ENCODE results near the gene OSGIN1. TPM values are rescaled to one million over a fixed set of nuclear protein-coding genes. Genes with fewer than 3 reads are reported as not detected.

The OSGIN1 gene
- total RNA-seq, 1 donor from 2014 or later: 0.51 TPM

- intact Hi-C loops (cut with micrococcal nuclease): no loop called here
Measured at GRCh38 chr16:83971165-83972130, 18.4 kb downstream of the OSGIN1 start.

- intact Hi-C loops (cut with micrococcal nuclease): no loop called here
Measured at GRCh38 chr16:83972256-83973008, 19.4 kb downstream of the OSGIN1 start.

DNA sequence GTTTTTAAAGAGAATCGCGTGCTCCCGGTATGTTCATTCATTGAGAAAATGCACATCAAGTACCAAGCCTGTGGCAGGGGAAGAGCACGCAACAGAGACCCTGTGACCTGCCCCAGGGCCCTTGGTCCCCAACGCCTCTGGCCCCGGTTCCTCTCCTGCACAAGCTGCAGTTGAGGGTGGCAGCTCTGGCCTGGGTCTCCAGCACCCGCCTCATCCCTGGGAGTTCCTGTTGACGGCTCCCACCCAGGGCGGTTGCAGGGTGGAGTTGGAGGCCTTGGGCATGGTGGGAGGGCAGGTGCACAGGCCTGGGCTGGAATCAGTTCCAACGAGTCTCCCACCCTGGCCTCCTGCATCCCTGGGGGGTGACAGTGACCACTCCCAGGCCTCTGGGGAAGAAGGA, 20.0 kb downstream of the OSGIN1 start:
- intact Hi-C loops (cut with micrococcal nuclease): no loop called here

GRCh38 chr16:83973581-83974385, 20.7 kb downstream of the OSGIN1 start:
- intact Hi-C loops (cut with micrococcal nuclease): no loop called here

GRCh38 chr16:83974475-83974874, 21.4 kb downstream of the OSGIN1 start:
- intact Hi-C loops (cut with micrococcal nuclease): no loop called here

GRCh38 chr16:83975590-83976260, 22.7 kb downstream of the OSGIN1 start:
- intact Hi-C loops (cut with micrococcal nuclease): no loop called here

- intact Hi-C loops (cut with micrococcal nuclease): no loop called here
Measured at GRCh38 chr16:83977056-83977815, 24.2 kb downstream of the OSGIN1 start.

GRCh38 chr16:83978401-83978904, 25.4 kb downstream of the OSGIN1 start:
- intact Hi-C loops (cut with micrococcal nuclease): no loop called here

DNA sequence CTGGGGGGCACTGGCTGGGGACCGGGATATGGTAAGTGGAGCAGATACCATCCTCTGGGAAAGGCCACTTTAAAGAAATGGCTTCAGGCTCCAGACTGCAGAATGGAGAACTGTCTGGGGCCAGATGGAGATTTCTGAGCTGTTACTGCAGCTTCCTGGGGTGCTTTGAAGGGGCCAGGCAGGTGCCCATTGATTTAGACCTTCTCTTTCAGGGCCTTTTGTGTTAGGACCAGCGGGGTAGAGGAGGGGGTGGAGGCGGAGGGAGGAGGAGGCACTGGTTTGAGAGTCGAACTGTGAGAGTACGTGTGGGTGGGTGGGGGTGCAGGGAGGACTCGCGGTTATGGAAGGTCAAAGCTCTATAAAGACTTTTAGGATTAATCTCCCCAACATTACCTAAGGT, 26.4 kb downstream of the OSGIN1 start:
- intact Hi-C loops (cut with micrococcal nuclease): no loop called here

- intact Hi-C loops (cut with micrococcal nuclease): no loop called here
Measured at GRCh38 chr16:83980794-83981193, 27.8 kb downstream of the OSGIN1 start.

GRCh38 chr16:83981799-83982198, 28.8 kb downstream of the OSGIN1 start:
- intact Hi-C loops (cut with micrococcal nuclease): no loop called here

DNA sequence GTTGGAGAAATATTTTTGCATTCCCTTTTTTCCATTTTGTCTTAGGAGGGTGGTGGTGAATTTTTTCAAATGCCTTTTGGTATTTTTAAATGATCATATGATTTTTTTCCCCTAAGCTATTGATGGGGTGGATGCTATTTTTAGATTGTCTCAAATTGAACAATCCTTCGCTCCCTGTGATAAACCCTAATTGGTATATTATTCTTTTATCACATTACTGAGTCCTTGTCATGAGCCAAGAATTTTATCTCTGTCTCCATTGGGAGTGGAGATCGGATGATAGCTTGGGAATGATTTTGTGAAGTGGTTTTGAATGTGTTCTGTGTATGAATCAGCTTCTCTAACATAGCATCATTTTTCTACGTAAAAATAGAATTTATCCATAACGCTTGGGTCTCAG, 30.5 kb downstream of the OSGIN1 start:
- intact Hi-C loops (cut with micrococcal nuclease): no loop called here

- intact Hi-C loops (cut with micrococcal nuclease): no loop called here
Measured at GRCh38 chr16:83989300-83989699, 36.3 kb downstream of the OSGIN1 start.

GRCh38 chr16:83990492-83990891, 37.5 kb downstream of the OSGIN1 start:
- intact Hi-C loops (cut with micrococcal nuclease): no loop called here

DNA sequence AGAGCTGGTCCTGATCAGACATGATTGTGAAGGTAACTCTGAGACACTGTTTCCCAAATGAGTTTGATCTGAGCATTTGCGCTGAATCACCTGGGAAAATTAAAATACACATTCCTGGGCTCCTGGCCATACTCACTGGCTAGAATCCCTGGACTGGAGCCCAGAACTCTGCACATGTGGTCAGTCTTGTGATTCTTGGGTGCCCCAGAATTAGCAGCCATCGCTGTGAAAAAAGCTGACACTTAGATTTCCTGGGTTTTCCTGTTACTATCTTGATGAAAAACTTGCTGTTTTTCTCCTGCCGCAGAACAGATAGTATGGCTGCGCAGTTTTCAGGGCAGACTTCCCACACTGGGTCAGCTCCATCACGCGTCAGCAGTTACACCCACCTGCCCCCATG, 39.6 kb downstream of the OSGIN1 start:
- intact Hi-C loops (cut with micrococcal nuclease): no loop called here

DNA sequence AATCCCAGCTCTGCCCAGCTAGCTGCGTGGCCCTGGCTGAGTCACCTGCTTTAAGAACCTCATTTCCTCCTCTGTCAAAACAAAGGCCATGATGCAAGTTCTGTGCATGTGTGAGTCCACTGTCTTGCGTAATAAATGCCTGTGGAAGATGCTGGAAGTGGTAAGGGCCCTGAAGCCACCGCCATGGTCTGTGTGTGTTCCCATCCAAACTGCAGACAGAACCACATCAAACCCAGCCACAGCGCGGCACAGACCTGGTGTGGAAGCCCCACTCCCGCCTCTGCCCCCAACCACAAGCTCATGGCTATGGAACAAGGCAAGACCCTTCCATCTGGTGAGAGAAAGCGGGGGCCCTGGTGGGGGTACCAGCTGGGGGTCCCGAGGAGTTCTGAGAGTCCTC, 41.0 kb downstream of the OSGIN1 start:
- intact Hi-C loops (cut with micrococcal nuclease): no loop called here

- intact Hi-C loops (cut with micrococcal nuclease): no loop called here
Measured at GRCh38 chr16:83994703-83995102, 41.7 kb downstream of the OSGIN1 start.

DNA sequence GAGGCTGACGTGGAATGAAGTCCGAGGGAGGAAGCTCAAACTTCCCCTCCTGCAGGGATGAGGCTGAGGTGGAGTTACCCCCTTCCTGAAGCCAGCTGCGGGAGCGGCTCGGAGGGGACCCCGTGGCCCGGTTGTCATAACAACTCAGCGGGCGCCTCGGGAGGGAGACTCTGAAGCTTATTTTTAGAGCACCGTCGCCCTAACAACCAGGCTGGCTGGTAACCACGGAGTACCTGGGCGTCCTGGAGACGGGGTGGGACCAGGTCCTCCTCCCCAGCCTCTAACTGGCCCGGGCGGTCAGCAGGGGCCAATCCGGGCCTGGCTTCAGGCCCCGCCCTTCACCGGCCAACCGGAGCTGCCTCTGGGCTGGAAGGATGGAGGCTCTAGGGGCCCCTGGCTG, 42.7 kb downstream of the OSGIN1 start:
- intact Hi-C loops (cut with micrococcal nuclease): no loop called here

GRCh38 chr16:83996481-83997252, 43.6 kb downstream of the OSGIN1 start:
- intact Hi-C loops (cut with micrococcal nuclease): no loop called here
